Common myeloid progenitor, CD34-positive (primary cell): Measurements from ENCODE around the gene GZMM.
A peak's percentile ranks its signal among the peaks of the same experiment; 100 is the strongest.

Experiments
- CTCF ChIA-PET: fragments of 350-600 bp; sonication (Branson Sonifier 250); formaldehyde crosslinking; loops from one replicate; lab custom pipeline; 2021; ENCODE audit warnings: antibody characterized with exemption; lab: Charles Lee
- POLR2A ChIA-PET: fragments of 350-600 bp; sonication (Branson Sonifier 250); formaldehyde crosslinking; loops from one replicate; lab custom pipeline; 2021; ENCODE audit warnings: antibody characterized with exemption; lab: Charles Lee
- DNase-seq, 3 donors: peaks; one replicate each; pipeline versions ENCODE4 v3.0.0 to v3.0.0-alpha.2; 2013
- H3K27ac ChIP-seq, 2 experiments: 1 replicate in 1 of 2; 2 replicates in 1 of 2; pipeline ENCODE4 v1.7.0; 2013; ENCODE audit warnings: inconsistent platforms in 2 of 2, low read length in 2 of 2, mild to moderate bottlenecking in 2 of 2, low read depth in 1 of 2, moderate library complexity in 1 of 2; ENCODE audit not compliant: severe bottlenecking in 2 of 2, insufficient read depth in 1 of 2, poor library complexity in 1 of 2
- H3K27me3 ChIP-seq, 5 experiments: replicated peaks in 2 of 5; 1 replicate in 3 of 5; 2 replicates in 2 of 5; pipeline versions ENCODE4 v1.6.1 to v1.7.0; 2013; ENCODE audit warnings: low read length in 4 of 5, mild to moderate bottlenecking in 2 of 5, moderate library complexity in 2 of 5, inconsistent platforms in 1 of 5; ENCODE audit not compliant: insufficient read depth in 5 of 5, control insufficient read depth in 4 of 5
- H3K36me3 ChIP-seq, 4 experiments: 1 replicate in 2 of 4; 2 replicates in 2 of 4; pipeline versions ENCODE4 v1.6.1 to v1.7.0; 2013; ENCODE audit warnings: low read length in 3 of 4, control low read depth in 1 of 4, mild to moderate bottlenecking in 1 of 4; ENCODE audit not compliant: control insufficient read depth in 4 of 4, insufficient read depth in 4 of 4
- H3K4me1 ChIP-seq, 4 experiments: 1 replicate in 3 of 4; 2 replicates in 1 of 4; pipeline versions ENCODE4 v1.6.1 to v1.7.1; 2013; ENCODE audit warnings: low read length in 3 of 4, mild to moderate bottlenecking in 3 of 4, control low read depth in 1 of 4, inconsistent platforms in 1 of 4, moderate library complexity in 1 of 4; ENCODE audit not compliant: control insufficient read depth in 4 of 4, insufficient read depth in 4 of 4; ENCODE audit errors: control extremely low read depth in 1 of 4
- H3K4me3 ChIP-seq, 7 experiments: 1 replicate in 4 of 7; 2 replicates in 3 of 7; pipeline versions ENCODE4 v1.5.1 to v1.7.0; 2013; ENCODE audit warnings: mild to moderate bottlenecking in 7 of 7, low read length in 6 of 7, moderate library complexity in 6 of 7, inconsistent platforms in 2 of 7, low read depth in 2 of 7, control low read depth in 1 of 7; ENCODE audit not compliant: insufficient read depth in 4 of 7, control insufficient read depth in 1 of 7; ENCODE audit errors: extremely low read depth in 1 of 7
- H3K9me3 ChIP-seq, 5 experiments: 1 replicate in 4 of 5; 2 replicates in 1 of 5; pipeline versions ENCODE4 v1.6.1 to v1.7.1; 2013; ENCODE audit warnings: low read length in 4 of 5, mild to moderate bottlenecking in 2 of 5, inconsistent platforms in 1 of 5, low read depth in 1 of 5, moderate library complexity in 1 of 5; ENCODE audit not compliant: control insufficient read depth in 4 of 5, insufficient read depth in 2 of 5; ENCODE audit errors: control extremely low read depth in 1 of 5
- WGBS: methylation state at CpG from one replicate; pipeline ENCODE4 v1.1.5; 2013; ENCODE audit not compliant: insufficient coverage; 5-methylcytosine and 5-hydroxymethylcytosine counted together

The GZMM gene

DNA sequence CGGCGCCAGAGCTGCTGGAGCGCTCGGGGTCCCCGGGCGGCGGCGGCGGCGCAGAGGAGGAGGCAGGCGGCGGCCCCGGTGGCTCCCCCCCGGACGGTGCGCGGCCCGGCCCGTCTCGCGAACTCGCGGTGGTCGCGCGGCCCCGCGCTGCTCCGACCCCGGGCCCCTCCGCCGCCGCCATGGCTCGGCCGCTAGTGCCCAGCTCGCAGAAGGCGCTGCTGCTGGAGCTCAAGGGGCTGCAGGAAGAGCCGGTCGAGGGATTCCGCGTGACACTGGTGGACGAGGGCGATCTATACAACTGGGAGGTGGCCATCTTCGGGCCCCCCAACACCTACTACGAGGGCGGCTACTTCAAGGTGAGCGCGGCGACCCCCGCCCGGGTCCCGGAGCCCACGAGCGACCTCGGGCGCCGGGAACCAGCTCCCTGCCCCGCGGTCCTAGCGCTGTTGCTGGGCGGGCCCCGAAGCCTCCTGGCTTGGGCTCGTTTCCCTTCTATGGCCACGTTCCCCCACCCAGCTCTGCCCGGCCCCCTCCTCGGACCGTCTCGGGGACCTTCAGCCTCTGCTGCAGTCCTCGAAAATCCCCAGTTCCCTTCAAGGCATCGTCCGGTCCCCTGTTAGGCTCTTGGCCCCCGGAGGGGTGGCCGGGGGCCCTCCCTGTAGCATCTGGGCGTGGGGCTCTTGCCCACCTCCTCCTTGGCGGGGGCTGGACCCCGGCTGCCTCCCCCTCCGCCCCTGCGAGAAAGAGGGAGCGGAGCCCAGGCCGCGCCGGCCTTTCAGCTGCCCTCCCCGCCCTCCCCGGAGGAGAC, 11.9 kb upstream of the GZMM start, which contains the start of gene CDC34:
Gene CDC34, plus strand, starts transcription at position 8 of the 808 bp plus-strand sequence. Its CDS starts 172 bp downstream, at position 180.
- peak in 1 of 3 donors; percentile 18 for DNase-seq
- no peaks in the 10 kb centered on the region for H3K27me3 ChIP-seq
- H3K27ac ChIP-seq, result peak within 1 kb of the TSS; percentile 72 to 90
- peak within 1 kb of the TSS; percentile 75 to 90 (median 89) for H3K4me3 ChIP-seq
- H3K9me3 ChIP-seq, result no peaks in the 10 kb centered on the region
- H3K4me1 ChIP-seq, result peaks cover 0 to 28% (median 22%) of the 10 kb centered on the region in 4 experiments
- under 1% methylated on average over 63 of the region's 84 CpGs for WGBS
- ChIA-PET POLR2A (interaction anchor here (0.6 to 1.9 kb wide), 4 partner anchors 21 to 54 kb away, joined by 3 to 10 read pairs (median 4); partner anchors contain the start of gene BSG), CTCF (interaction anchor here (1.2 to 6.0 kb wide), 4 partner anchors 11 to 25 kb away, joined by 3 to 56 read pairs (median 6); partner anchors contain the start of gene TPGS1)
- H3K36me3 ChIP-seq, result peaks cover 4 to 20% (median 12%) of the 10 kb centered on the region in 4 experiments

DNA sequence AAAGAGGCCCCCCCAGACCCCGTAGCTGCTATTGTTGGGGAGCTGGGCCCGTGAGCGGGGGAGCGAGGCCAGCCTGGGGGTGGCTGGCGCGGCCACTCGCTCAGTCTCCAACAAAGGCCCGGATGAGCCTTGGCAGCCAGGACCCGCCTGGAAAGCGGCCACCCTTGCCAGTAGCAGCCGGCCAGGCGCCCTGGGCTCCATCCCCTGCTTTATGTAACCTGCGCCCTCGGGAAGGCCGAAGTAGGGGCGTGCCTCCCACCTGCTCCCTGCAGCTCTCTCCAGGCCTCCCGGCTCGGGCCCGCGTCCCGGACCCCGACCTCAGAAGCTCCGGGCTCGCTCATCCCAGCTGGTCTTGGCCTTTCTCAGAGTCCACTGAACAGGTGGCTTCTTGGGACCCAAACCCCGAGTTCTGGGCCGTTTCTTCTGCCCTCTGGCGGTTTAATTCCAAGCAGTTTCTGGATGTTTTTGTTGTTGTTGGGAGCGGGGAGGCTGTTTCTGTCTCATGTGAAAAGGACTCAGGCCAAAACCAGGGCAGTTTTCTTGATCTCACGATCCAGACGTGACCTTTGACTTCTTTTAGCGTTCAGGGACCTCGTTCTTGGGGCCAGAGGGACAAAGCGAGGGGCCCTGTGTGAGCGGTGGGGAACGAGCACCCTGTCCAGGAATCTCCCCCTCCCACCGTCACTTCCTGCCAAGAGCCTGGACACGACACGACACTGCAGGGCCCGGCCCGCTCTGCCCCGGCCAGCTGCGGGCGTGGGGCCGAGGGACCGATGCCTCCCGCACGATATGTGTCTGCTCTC, 11.1 kb upstream of the GZMM start:
- WGBS, result 1% methylated on average over 43 of the region's 47 CpGs
- Histone ChIP-seq H3K36me3 (peaks cover 5 to 23% (median 15%) of the 10 kb centered on the region in 4 experiments), H3K9me3 (no peaks in the 10 kb centered on the region), H3K4me1 (peaks cover 0 to 28% (median 22%) of the 10 kb centered on the region in 4 experiments), H3K27me3 (no peaks in the 10 kb centered on the region), H3K27ac (peak overlapping the region; percentile 72 to 90), H3K4me3 (peak overlapping the region; percentile 75 to 90 (median 87))
- CTCF ChIA-PET, result interaction anchor here (1.0 to 6.0 kb wide), 5 partner anchors 10 to 36 kb away, joined by 3 to 56 read pairs (median 5); partner anchors contain the start of gene TPGS1
- DNase-seq, result peak; percentile 63 to 78 (median 78)
- POLR2A ChIA-PET, result interaction anchor here (1.0 to 1.9 kb wide), 3 partner anchors 22 to 23 kb away, joined by 3 to 10 read pairs (median 6); no protein-coding TSS in a partner anchor

DNA sequence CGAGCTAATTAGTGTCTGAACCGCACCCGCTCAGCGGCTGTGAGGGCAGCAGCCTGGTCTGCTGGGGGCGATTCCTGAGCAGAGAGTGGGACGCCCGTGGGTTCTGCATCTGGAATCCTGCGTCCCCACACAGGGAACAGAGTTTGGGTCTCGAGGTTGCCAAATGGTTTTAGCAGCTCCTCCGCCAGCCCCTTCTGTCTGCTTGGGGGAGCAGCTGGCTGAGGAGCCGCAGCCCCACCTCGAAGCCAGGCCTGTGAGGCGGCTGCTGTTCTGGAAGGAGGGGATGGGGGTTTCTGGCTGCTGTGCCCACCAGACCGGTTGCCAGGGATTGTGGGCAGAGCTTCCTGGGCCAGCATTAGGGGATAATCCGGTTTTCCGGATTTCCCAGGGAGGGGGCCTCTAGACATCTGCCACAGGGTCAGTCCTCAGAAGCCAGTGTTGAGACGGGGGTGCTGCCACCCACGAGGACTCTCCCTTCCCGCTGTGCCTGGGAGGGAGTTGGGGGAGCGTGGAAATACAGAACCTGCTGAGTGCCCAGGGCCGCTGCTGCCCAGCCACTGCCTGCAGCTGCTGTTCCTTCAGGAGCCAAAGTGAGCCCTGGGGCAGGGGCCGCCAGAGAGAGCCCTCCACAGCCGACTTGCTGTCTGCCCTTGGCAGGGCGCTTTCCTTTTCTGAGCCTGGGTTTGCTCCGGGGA, 10.3 kb upstream of the GZMM start:
- Histone ChIP-seq H3K36me3 (peaks cover 8 to 29% (median 21%) of the 10 kb centered on the region in 4 experiments), H3K9me3 (no peaks in the 10 kb centered on the region), H3K4me3 (peak overlapping the region; percentile 75 to 90 (median 87)), H3K27ac (peak overlapping the region; percentile 72 to 90), H3K27me3 (no peaks in the 10 kb centered on the region), H3K4me1 (peaks cover 0 to 28% (median 22%) of the 10 kb centered on the region in 4 experiments)
- DNase-seq, result no peak
- ChIA-PET CTCF (interaction anchor here (1.0 to 6.0 kb wide), 4 partner anchors 9 to 35 kb away, joined by 3 to 56 read pairs (median 4); no protein-coding TSS in a partner anchor), POLR2A (interaction anchor here (1.0 to 1.3 kb wide), 2 partner anchors 22 to 23 kb away, joined by 3 to 6 read pairs; no protein-coding TSS in a partner anchor)
- 60% methylated on average over 24 of the region's 25 CpGs for WGBS

DNA sequence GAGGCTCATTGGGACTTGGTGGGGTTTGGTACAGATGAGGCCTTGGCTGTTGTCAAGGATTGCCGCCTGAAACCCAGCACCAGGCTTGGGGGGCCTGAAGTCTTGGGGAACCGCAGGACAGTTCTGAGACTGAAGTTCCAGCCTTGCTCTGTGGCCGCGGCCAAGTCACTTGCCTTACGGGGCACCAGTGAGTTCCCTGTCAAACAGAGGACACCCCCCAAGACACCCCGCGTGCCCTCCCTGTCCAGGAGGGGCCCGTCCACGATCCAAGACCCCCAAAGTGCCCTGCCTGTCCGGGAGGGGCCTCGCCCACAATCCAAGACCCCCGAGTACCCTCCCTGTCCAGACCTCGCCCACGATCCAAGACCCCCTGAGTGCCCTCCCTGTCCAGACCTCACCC, 9.8 kb upstream of the GZMM start:
- Histone ChIP-seq H3K27ac (peak overlapping the region in 1 of 2 experiments; percentile 90), H3K27me3 (no peaks in the 10 kb centered on the region), H3K9me3 (no peaks in the 10 kb centered on the region), H3K4me3 (no peak overlapping the region), H3K4me1 (peaks cover 0 to 28% (median 22%) of the 10 kb centered on the region in 4 experiments), H3K36me3 (peaks cover 9 to 35% (median 26%) of the 10 kb centered on the region in 4 experiments)
- CTCF ChIA-PET, result interaction anchor here (2.2 kb wide), 1 partner anchor 8 kb away, joined by 6 read pairs; no protein-coding TSS in a partner anchor
- POLR2A ChIA-PET, result no interaction called here
- peak in 2 of 3 donors; percentile 16 to 20 for DNase-seq
- 93% methylated on average over 7 of the region's 14 CpGs for WGBS

DNA sequence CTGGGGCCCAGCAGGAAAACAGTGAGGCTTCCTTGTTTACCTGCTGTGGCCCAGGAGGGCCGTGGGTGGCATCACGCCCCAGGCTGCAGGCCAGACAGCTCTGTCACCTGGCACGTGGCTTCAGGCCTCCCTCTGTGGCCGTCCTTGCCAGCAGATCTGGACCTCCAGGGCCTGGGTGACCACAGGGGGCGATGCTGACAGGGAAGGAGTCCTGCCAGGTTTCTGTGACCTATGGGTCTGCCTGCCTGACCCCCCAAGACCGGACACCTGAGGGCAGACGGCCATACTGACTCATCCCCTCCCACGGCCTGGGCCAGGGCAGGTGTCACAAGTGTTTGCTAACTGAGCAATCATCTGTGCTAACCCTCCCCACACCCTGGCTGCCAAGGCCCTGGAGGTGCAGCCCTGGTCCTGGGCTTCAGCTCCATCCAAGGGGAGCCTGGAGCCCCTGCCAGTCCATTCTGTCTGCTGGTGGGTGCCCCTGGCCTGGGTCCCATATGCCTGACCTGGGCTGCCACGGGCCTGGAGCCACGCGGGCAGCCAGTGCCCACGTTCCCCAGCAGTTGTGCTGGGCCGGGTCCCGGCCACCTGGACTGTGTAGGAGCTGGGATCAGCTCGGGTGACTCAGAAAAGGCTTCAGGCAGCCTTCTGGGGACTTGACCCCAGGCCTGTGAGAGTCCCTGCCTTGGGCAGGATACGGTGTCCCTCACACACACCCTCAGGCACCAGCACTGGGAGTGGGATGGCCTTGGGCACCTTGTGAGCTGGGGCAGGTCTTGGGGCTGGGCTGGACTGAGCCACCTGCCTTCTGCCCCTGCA, 8.6 kb upstream of the GZMM start:
- Histone ChIP-seq H3K27me3 (no peaks in the 10 kb centered on the region), H3K9me3 (no peaks in the 10 kb centered on the region), H3K4me3 (no peak overlapping the region), H3K36me3 (peaks cover 9 to 41% (median 30%) of the 10 kb centered on the region in 4 experiments), H3K4me1 (peaks cover 0 to 27% (median 22%) of the 10 kb centered on the region in 4 experiments), H3K27ac (no peak overlapping the region)
- DNase-seq, result no peak
- ChIA-PET CTCF (no interaction called here), POLR2A (no interaction called here)
- 95% methylated on average over 12 of the region's 16 CpGs for WGBS
